ENCODE results near the gene PXDN. TPM values are rescaled to one million over a fixed set of nuclear protein-coding genes. Genes with fewer than 3 reads are reported as not detected.

The PXDN gene
- total and polyA plus RNA-seq, 2 of the 13 experiments (the other 11 are each of a cell fraction or from before 2014, with no cell fraction given): not detected

GRCh38 chr2:1628893-1629292, 115.4 kb downstream of the PXDN start (continued):
- TF ChIP-seq NFYC (CRISPR knock-in tag; IDR thresholded peaks at IDR 0.05) (no peak), TARDBP (CRISPR knock-in tag; IDR thresholded peaks at IDR 0.05) (no peak)
- TF ChIP-seq, protein P1, sequence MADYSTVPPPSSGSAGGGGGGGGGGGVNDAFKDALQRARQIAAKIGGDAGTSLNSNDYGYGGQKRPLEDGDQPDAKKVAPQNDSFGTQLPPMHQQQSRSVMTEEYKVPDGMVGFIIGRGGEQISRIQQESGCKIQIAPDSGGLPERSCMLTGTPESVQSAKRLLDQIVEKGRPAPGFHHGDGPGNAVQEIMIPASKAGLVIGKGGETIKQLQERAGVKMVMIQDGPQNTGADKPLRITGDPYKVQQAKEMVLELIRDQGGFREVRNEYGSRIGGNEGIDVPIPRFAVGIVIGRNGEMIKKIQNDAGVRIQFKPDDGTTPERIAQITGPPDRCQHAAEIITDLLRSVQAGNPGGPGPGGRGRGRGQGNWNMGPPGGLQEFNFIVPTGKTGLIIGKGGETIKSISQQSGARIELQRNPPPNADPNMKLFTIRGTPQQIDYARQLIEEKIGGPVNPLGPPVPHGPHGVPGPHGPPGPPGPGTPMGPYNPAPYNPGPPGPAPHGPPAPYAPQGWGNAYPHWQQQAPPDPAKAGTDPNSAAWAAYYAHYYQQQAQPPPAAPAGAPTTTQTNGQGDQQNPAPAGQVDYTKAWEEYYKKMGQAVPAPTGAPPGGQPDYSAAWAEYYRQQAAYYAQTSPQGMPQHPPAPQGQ (CRISPR knock-in tag; IDR thresholded peaks at IDR 0.05; ENCODE audit: borderline replicate concordance): no peak

- Histone ChIP-seq H3K4me2 (ENCODE audit: low read depth, low read length) (no peak overlapping the region), H3K27ac (ENCODE audit: extremely low read length, insufficient read depth, low read length) (no peak overlapping the region), H3K9me3 (ENCODE audit: low read length) (no peaks in the 10 kb centered on the region), H3K27me3 (ENCODE audit: control insufficient read depth in 1 of 2, insufficient read depth in 2 of 2, low read length in 2 of 2) (peaks cover 6 to 40% of the 10 kb centered on the region in 2 experiments), H3K36me3 (replicated peaks in 1 of 2; ENCODE audit: control insufficient read depth in 1 of 2, insufficient read depth in 2 of 2, low read length in 2 of 2) (no peaks in the 10 kb centered on the region), H3K4me1 (ENCODE audit: insufficient read depth, low read length) (no peaks in the 10 kb centered on the region), H2AFZ (ENCODE audit: low read length) (no peak overlapping the region), H4K20me1 (ENCODE audit: insufficient read depth, low read length) (no peaks in the 10 kb centered on the region), H3K4me3 (replicated peaks in 1 of 3; ENCODE audit: insufficient read depth in 1 of 3, low read depth in 2 of 3, low read length in 3 of 3) (no peak overlapping the region), H3K79me2 (ENCODE audit: insufficient read depth, low read length) (no peaks in the 10 kb centered on the region), H3K9ac (ENCODE audit: insufficient read depth, low read depth, low read length) (no peak overlapping the region)
- intact Hi-C loops (cut with micrococcal nuclease; ENCODE audit: unreplicated experiment) (no loop called here), in situ Hi-C loops (cut with HindIII; ENCODE audit: extremely low pct_ligation_motif_present, low pct_unique_long_range_greater_than_20kb) (no loop called here)
- FAIRE-seq (no peak), DNase-seq (ENCODE audit: low spot score) (no peak), ATAC-seq (no peak)
- WGBS (ENCODE audit: low lambda C conversion rate): 22% methylated on average over 9 of the region's 9 CpGs
- POLR2A ChIA-PET: no interaction called here
- CTCF ChIA-PET (ENCODE audit: low intra/inter-chr PET ratio, low total read pairs): no interaction called here
- no TSS peak for BruUV-seq (replicated peaks)
- TF ChIP-seq RBAK (CRISPR knock-in tag; IDR thresholded peaks at IDR 0.05) (no peak), ZMYM3 (CRISPR knock-in tag; IDR thresholded peaks at IDR 0.05) (no peak), SOX5 (CRISPR knock-in tag; IDR thresholded peaks at IDR 0.05; ENCODE audit: borderline replicate concordance) (no peak), NFKB2 (CRISPR knock-in tag; IDR thresholded peaks at IDR 0.05; ENCODE audit: borderline replicate concordance) (no peak), NR0B2 (CRISPR knock-in tag; IDR thresholded peaks at IDR 0.05) (no peak), RORA (CRISPR knock-in tag; IDR thresholded peaks at IDR 0.05) (no peak), SAP130 (CRISPR knock-in tag; IDR thresholded peaks at IDR 0.05; ENCODE audit: low read depth) (no peak), AHDC1 (CRISPR knock-in tag; IDR thresholded peaks at IDR 0.05; ENCODE audit: borderline replicate concordance) (no peak), HCFC1 (IDR thresholded peaks at IDR 0.05; ENCODE audit: low read depth, low read length) (no peak)
- TF ChIP-seq, protein P2, sequence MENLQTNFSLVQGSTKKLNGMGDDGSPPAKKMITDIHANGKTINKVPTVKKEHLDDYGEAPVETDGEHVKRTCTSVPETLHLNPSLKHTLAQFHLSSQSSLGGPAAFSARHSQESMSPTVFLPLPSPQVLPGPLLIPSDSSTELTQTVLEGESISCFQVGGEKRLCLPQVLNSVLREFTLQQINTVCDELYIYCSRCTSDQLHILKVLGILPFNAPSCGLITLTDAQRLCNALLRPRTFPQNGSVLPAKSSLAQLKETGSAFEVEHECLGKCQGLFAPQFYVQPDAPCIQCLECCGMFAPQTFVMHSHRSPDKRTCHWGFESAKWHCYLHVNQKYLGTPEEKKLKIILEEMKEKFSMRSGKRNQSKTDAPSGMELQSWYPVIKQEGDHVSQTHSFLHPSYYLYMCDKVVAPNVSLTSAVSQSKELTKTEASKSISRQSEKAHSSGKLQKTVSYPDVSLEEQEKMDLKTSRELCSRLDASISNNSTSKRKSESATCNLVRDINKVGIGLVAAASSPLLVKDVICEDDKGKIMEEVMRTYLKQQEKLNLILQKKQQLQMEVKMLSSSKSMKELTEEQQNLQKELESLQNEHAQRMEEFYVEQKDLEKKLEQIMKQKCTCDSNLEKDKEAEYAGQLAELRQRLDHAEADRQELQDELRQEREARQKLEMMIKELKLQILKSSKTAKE (CRISPR knock-in tag; IDR thresholded peaks at IDR 0.05; ENCODE audit: borderline replicate concordance): no peak
These were observed 116.5 kb downstream of the PXDN start for GRCh38 chr2:1627628-1628381.
